CD4-positive, alpha-beta T cell treated with Interleukin-6 at 100 ng/mL for 8 hours (primary cell): ENCODE data around the gene CNN2.

Experiments
- DNase-seq: peaks from one replicate; pipeline ENCODE4 v3.0.0-alpha.2; 2020; ENCODE audit warnings: mixed read lengths, low spot score

Gene CNN2

DNA sequence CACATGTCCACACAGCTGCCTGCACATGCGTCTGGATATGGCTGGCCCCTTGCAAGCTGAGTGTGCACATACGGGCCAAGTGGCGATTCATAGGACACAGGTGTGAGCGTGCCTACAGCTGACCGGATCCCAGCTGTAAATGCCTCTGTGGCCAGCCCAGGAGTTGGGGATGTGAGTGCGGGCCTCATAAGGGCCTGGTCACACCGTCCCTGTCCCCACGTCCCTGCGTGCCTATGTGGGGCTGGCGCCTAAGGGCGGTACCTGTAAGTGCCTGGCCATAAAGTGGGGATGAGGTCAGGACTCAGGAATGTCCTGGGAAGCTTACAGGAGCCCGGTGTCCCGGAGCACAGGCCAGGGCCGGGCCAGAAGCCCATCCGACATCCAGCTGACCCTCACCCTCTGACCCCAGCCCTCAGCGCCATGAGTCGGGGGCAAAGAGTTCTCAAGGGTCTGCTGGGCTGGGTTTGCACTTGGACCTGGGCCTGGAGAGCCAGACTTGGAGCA, 39.2 kb downstream of the CNN2 start:
- DNase-seq: no peak

DNA sequence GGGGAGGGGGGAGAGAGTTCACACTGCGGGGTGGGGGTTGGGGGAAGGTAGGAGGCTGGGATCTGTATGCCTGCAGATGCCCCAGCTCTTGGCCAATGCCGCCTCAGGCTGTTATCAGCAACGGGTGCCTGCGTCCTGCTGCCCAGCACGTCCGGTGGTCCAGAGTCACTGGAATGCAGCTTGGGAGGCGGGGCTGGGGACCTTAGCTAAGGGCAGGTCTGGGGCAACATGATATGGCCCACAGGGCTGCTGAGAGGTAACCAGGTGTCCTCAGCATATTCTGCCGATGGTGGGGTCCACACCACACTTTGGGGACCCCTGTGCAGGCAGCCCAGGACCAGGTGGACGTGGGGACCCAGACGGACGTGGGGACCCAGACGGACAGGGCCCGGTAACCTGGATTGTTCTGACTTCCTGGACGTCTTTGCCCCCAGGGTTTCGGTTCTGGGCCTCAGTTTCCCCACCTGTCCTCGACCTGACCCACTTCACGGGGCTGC, 39.9 kb downstream of the CNN2 start:
- DNase-seq: no peak

DNA sequence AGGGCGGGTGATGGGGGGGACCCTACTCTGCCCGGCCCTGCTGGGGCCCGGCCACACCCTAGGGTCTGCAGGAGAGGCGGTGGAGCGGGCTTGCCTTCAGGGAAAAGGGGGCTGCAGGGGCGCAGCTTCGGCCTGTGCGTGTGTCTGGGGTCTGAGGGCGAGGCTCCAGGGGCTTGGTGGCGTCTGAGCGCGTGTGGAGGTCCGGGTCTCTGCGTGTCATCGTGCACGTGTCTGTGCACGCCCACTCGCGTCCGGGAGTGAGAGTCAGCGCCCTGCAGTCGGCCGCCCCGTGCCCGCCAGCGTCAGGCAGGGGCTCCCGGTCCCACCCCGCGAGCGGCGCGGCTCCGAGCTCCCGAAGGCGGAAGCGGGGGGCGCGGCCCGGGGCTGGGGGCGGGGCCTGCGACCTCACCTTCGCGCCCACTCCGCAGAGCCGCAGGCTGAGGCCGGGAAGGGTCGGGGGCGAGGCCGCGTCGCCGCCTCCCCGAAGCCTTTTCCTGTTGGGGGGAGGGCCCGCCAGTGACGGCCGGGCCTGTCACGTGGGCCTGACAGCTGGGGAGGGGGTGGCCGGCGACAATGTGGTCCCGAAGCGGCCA, 40.4 kb downstream of the CNN2 start, which contains the start of gene ARHGAP45:
TSS of gene ARHGAP45 (plus strand) at position 420 of the 593 bp plus-strand sequence. CDS start 239 bp downstream, outside the sequence.
- peak; percentile 89 for DNase-seq

DNA sequence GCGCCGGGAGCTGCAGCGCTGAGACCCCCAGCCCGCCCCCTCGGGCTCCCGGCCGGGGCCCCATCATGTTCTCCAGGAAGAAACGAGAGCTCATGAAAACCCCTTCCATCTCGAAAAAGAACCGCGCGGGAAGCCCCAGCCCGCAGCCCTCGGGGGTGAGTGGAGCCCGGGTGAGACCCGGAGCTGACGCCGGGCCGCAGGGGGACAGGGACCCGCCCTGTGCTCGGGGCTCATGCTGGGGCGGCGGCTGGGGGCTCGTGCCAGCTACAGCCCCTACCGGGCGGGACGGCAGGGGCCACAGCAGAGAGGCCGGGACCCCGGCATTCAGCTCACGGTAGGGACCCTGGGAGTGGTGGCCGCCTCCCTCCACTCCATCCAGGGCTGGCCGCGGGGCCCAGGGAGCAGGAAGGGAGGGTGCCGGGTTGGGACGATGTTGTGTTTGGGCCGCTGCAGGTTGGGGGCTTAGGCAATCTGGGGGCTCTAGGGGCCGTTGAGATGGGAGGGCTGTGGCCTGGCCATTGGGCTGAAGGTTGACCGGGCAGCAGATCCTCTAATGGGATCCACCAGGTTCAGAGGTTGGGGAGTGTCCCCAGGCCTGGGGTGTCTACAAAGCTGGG, 41.0 kb downstream of the CNN2 start:
- no peak for DNase-seq

DNA sequence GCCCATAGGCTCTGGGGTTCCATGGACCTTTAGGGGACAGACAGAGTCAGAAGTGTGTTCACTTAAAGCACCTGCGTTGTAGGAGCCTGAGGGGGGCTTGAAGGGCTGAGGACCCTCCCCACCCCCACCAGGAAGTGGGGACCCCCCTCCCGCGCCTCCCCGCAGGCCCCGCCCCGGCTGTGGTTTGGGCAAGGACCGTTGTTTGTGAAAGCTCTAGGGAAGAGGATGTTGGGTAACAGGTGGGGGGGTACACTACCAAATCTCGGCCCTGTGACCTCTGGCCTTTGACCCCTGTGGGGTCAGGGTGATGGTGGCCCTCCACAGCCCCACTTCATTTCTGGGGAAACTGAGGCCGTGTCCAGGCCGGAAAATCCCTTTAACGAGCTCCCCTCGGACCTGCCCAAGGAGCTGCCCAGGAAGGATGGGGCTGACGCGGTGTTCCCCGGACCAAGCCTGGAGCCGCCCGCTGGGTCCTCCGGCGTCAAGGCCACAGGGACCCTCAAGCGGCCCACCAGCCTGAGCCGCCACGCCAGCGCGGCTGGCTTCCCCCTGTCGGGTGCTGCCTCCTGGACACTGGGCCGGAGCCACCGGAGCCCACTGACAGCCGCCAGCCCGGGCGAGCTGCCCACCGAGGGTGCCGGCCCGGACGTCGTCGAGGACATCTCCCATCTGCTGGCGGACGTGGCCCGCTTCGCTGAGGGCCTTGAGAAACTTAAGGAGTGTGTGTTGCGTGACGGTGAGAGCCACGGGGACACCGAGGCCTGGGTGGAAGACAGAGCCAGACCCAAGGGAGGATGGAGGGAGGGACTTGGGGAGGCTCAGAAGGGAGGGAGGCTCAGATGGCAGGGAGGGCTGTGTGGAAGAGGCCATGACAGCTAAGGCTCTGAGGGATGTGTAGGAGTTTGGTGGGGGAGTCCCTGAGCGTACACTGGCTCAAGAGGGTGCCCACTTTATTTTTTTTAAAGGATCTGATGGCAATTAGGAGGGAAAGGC, 41.9 kb downstream of the CNN2 start:
- DNase-seq: peak; percentile 83

DNA sequence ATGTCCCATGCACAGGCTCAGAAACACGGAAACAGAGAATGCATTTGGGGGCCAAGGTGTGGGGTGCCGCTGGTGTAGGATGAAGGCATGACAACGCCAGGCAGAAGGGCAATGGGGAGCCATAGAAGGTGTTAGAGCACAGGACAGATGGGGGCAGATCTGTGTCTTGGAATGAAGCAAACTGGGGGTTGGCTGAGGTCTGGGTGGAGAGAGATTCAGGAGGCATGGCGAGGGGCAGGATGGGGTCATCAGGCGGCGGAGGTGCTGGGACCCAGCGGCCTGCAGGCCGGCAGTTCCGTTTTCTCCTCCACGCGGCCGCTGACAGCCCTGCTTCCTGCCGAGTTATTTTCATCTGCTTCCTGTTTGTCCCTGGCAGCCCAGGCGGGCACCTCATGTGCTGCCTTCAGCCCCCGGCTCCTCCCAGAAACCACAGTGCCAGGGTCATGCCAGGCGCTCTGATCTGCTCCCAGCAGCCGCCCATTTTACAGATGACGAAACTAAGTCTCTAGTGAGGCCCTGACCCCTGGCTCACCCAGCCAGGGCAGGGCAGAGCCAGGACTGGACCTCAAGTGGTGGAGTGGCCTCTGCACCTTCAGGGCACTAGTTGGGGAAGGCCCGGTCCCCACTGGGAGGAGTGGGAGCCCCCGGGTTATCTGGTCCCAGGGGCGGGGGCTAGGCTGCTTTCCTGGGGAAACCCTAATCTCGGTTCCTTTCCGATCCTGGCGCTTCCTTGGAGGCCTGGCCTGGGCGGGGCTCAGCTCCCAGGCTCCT, 42.8 kb downstream of the CNN2 start:
- DNase-seq: peak; percentile 84

DNA sequence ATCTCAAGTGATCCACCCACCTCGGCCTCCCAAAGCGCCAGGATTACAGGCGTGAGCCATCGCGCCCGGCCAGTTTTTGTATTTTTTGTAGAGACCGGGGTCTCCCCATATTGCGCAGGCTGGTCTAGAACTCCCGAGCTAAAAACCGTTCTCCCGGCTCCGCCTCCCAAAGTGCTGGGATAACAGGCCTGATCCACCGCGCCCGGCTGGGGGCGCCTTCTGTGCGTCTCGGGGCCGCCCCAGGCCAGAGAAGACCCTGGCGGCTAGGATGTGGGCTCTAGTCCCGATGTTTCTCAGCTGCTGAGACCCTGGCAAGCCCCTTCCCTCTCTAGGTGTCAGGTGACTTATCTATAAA, 44.1 kb downstream of the CNN2 start:
- no peak for DNase-seq

DNA sequence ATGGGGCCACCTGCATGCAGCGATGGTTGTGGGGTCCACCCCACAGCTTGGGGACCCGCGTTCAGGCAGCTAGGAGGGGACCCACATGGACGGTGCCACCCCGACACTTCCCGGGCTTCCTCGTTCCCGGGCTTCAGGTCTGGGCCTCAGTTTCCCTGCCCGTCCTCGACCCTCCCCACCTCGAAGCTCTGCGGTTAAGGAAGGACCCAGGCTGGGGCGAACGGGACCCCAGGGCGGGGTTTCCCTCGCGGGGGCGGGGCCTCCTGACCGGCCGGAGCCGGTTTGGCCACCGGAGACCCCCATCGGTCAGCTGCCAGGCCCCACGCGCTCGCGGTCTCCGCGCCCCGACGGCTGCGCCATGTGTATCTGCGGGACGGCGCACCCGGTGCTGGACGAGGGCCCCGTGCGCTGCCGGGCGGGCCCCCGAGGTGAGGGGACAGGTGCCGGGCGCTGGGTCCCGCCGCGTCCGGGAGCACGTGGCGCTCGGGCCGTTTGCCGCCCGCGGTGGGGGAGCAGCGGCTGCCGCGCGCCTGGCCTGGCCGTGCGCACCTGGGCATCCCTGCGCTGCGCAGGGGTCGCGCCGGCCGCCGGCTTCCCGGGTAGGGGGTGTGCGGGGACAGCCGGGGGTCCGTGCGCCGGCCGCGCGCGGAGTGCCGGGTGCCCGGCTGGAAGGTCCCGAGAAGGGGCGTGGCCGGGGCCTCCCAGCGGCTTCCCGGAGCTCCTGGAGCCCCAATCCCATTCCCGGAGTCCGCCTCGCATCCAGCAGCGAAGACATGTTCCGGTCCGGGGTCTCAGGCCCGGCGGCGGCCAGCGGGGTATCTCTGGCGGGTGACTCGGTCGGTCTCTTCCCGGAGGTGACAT, 44.8 kb downstream of the CNN2 start:
- no peak for DNase-seq

DNA sequence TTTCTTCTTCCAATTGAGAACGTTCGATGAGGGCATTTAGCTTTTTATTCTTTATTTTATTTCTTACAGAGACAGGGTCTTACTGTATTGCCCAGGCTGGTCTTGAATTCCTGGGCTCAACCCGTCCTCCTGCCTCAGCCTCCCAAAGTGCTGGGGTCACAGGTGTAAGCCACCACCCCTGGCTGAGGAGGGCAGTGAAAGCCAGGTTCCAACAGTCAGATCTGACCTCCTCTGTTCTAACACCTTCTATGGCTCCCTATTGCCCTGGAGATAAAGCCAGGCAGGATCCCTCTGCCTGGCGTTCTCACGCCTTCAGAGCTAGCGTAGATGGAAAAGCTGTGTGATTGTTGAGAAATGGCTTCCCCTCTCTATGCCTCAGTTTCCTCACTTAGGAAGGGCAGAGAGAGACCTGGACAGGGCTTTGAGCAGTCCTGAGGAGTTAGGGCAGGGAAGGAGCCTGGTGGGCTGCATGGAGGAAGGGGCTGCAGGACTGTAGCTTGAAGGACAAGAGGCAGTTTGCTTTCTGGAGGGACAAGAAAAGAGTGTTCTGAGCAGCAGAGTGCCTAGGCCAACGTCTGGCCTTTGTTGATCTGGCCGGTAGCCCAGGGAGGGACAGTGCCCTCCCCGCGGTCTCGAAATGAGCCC, 46.1 kb downstream of the CNN2 start:
- DNase-seq: no peak

DNA sequence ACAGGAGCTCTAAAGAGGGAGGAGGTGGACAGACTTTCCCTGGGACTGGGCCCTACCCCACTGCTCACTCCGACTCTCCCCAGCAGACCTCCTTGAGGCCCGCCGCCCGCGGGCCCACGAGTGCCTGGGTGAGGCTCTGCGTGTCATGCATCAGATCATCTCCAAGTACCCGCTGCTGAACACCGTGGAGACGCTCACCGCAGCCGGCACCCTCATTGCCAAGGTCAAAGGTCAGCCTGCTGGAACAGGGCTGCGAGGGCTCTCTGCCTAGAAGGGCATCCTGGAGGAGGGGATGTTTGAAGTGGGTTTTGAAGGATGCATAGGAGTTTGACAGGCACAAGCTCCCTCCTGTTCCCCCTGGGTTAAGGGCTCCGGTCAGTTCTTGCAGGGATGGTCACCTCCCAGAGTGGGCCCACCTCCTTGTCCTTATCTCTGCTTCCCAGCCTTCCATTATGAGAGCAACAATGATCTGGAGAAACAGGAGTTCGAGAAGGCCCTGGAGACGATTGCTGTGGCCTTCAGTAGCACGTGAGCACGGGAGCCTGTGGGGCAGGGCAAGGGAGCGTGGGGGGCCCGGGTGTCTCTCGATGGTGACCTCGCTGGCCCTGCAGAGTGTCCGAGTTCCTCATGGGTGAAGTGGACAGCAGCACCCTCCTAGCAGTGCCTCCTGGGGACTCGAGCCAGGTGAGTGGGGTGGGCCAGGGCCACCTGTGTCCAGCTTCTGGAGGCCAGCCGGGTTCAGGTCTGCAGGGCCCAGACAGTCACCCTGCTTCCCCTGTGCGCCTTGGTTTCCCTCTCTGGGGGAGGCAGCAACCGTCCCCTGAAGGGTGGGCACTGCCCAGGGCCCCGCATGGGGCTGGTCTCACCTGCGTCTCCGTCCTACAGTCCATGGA, 46.9 kb downstream of the CNN2 start:
- no peak for DNase-seq

DNA sequence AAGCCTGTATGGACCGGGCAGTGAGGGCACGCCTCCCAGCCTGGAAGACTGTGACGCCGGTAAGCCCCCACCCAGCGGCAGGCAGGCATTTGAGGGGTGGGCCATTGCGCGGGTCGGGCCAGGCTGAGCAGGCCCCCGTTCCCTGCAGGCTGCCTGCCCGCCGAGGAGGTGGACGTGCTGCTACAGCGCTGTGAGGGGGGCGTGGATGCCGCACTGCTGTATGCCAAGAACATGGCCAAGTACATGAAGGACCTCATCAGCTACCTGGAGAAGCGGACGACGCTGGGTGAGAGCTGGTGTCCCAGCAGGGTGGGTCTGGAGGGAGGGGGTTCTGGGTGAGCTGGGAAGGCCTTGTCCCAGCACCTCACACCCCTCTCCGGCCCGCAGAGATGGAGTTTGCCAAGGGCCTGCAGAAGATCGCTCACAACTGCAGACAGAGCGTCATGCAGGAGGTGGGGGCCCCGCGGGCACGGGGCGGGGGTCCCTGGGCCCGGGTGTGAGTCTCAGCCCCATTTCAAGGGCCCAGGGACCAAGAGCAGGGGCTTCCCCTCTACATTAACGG, 47.6 kb downstream of the CNN2 start:
- no peak for DNase-seq

DNA sequence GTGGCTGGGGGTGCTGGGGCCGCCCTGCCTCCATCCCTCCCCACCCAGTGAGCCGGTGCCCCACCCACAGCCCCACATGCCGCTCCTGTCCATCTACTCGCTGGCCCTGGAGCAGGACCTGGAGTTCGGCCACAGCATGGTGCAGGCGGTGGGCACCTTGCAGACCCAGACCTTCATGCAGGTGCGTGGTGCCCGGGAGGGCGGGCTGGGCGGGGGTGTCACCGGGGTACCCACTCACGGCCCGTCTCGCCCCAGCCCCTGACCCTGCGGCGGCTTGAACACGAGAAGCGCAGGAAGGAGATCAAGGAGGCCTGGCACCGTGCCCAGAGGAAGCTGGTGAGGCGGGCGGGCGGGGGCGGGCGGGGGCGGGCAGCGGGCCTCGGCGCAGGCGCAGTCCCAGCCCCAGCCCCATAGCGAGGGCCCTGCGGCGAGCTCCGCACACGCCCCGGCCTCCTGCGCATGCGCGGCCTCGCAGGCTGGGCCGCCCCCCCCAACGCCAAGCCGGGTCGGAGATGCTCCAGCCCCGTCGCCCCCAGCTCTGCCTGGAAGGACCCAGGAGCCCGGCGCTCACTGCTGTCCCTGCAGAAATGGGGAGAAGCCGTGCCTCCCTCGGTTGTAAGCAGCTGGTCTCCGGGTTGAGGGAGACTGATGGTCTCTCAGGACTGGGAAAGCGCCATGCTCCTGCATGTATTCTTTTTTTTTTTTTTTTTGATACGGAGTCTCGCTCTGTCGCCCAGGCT, 48.3 kb downstream of the CNN2 start:
- peak; percentile 97 for DNase-seq

DNA sequence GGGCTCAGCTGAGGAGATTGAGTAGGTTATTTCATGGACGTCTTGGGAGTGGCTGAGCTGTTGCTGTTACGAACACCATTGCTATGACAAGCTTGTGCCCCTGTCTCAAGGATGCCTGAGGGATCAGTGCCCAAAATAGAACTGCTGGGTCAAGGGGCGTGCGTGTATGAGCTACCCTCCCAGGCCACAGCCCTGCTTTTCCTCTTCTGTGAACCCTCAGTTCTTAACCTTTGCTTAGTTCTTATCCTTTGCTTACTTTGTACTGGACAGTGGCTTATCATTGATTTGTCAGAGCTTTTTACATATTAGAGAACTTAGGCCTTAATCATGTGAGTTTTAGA, 49.6 kb downstream of the CNN2 start:
- DNase-seq: no peak

DNA sequence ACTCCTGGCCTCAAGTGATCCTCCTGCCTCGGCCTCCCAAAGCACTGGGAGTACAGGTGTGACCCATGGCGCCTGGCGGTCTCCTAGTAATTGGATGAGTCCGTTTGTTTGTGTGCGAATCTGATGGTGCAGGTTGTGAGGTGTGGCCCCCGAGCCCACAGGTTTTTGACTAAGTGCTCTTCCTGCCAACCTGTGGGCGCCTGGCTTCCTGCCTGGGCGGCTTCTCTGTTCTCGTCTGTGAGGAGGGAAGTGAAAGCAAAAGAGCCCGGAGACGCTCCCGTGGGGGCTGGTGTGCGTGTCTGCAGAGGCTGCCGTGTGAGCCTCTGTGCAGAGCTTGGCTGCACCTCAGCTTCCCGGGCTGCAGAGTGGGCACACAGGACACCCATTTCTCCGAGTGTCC, 50.5 kb downstream of the CNN2 start:
- peak; percentile 97 for DNase-seq

DNA sequence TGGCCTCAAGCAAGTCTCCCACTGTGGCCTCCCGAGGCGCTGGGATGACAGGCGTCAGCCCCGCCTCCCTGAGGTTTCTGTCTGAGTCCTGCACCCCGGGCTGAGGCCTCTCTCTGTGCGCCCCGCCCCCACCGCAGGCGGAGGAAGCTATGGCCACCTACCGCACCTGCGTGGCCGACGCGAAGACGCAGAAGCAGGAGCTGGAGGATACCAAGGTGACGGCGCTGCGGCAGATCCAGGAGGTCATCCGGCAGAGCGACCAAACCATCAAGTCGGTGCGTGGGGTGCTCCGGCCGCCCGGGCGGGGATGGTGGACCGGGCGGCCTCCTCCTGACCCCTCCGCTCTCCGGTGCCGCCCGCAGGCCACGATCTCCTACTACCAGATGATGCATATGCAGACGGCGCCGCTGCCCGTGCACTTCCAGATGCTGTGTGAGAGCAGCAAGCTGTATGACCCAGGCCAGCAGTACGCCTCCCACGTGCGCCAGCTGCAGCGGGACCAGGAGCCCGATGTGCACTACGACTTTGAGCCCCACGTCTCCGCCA, 53.2 kb downstream of the CNN2 start:
- DNase-seq: peak; percentile 77

DNA sequence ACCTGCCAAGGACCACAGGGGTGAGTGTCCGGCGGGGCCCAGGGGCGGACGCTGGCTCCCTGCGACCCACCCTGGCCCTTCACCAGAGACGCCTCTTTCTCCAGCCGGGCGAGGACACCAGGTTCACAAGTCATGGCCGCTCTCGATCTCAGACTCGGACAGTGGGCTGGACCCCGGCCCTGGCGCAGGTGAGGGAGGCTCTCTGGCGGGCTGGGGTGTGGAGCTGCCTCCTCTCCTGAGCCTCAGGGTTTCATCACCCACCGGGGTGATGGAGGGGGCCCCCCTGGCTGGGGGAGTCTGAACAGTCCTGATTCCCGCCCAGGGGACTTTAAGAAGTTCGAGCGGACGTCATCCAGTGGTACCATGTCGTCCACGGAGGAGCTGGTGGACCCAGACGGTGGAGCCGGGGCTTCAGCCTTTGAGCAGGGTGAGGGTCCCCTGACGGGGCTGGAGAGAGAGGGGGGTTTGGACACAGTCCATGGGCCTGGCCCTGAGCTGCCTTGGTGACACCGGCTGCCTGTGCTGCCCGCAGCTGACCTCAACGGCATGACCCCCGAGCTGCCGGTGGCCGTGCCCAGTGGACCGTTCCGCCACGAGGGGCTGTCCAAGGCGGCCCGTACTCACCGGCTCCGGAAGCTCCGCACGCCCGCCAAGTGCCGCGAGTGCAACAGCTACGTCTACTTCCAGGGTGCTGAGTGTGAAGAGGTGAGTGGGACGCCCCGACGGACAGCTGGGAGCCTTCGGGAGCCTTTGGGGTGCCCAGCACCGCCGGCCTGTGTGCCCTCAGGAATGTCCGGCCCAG, 54.2 kb downstream of the CNN2 start:
- no peak for DNase-seq
